22Rv1 (cell line): ENCODE data around the gene TIE1.

ENCODE experiments used
- CTCF ChIP-seq: fragments of 450-650 bp; IDR thresholded peaks from 2 replicates; pipeline ENCODE4 v1.5.1; 2017; ENCODE audit warnings: mild to moderate bottlenecking
- ZFX ChIP-seq: fragments of 450-650 bp; IDR thresholded peaks from 2 replicates; pipeline ENCODE4 v1.6.1; 2017; ENCODE audit warnings: antibody characterized with exemption, borderline replicate concordance

GRCh38 chr1:43305461-43305860, 4.7 kb downstream of the TIE1 start:
- no peak for TF ChIP-seq CTCF
- no peak for TF ChIP-seq ZFX
